Thoracic aorta (tissue), 2 donors: ENCODE data around the gene KRTAP4-2. TPM values are rescaled to one million over a fixed set of nuclear protein-coding genes. Genes with fewer than 3 reads are reported as not detected.

Source experiments
- ATAC-seq: fragments of 150-250 bp; one replicate; pipeline ENCODE4 v1.8.0; 2017; ENCODE audit warnings: low read depth; ENCODE audit not compliant: insufficient number of reproducible peaks, low FRiP score
- DNase-seq: peaks from one replicate; pipeline ENCODE4 v3.0.0-alpha.2; 2020; ENCODE audit warnings: low spot score
- H3K27ac ChIP-seq, 2 donors: fragments of 200-600 bp; sonication (generic); 1 replicate in 1 of 2; 2 replicates in 1 of 2; pipeline ENCODE4 v1.5.1; 2016; ENCODE audit warnings: mild to moderate bottlenecking in 2 of 2, moderate library complexity in 2 of 2
- H3K27me3 ChIP-seq: fragments of 200-600 bp; sonication (generic); replicated peaks from 2 replicates; pipeline ENCODE4 v1.6.0; 2016; ENCODE audit warnings: mild to moderate bottlenecking; ENCODE audit not compliant: insufficient read depth
- H3K36me3 ChIP-seq: fragments of 200-600 bp; sonication (generic); one replicate; pipeline ENCODE4 v1.5.1; 2016
- H3K4me1 ChIP-seq, 2 donors: fragments of 200-600 bp; sonication (generic); 1 replicate in 1 of 2; 2 replicates in 1 of 2; pipeline versions ENCODE4 v1.5.1 to v1.6.0; 2016; ENCODE audit warnings: low read depth in 2 of 2, mild to moderate bottlenecking in 1 of 2; ENCODE audit not compliant: control insufficient read depth in 1 of 2
- H3K4me3 ChIP-seq: fragments of 200-600 bp; sonication (generic); 2 replicates; pipeline ENCODE4 v1.5.1; 2016; ENCODE audit warnings: mild to moderate bottlenecking
- H3K9me3 ChIP-seq: fragments of 200-600 bp; sonication (generic); 2 replicates; pipeline ENCODE4 v1.5.1; 2016
- CTCF ChIP-seq: fragments of 200-600 bp; sonication (generic); IDR thresholded peaks from one replicate; pipeline ENCODE4 v1.5.1; 2019; ENCODE audit warnings: antibody characterized with exemption
- total RNA-seq, 2 donors: library from RNA; depleted of rRNA; stranded (reverse); fragments of >200 nt; gene quantifications; one replicate each; pipeline versions ENCODE4 v1.1.0 to v1.2.3, GENCODE V29; 2016

The KRTAP4-2 gene
- total RNA-seq, 2 donors from 2014 or later, result not detected

GRCh38 chr17:41176744-41177387 is 1.2 kb downstream of the KRTAP4-2 start:
- Histone ChIP-seq H3K36me3 (no peaks in the 10 kb centered on the region), H3K4me1 (peaks cover 0 to 14% of the 10 kb centered on the region in 2 donors), H3K9me3 (no peaks in the 10 kb centered on the region), H3K27ac (no peak overlapping the region), H3K27me3 (no peaks in the 10 kb centered on the region), H3K4me3 (no peak overlapping the region)
- no peak for TF ChIP-seq CTCF
- no peak for ATAC-seq
- no peak for DNase-seq

DNA sequence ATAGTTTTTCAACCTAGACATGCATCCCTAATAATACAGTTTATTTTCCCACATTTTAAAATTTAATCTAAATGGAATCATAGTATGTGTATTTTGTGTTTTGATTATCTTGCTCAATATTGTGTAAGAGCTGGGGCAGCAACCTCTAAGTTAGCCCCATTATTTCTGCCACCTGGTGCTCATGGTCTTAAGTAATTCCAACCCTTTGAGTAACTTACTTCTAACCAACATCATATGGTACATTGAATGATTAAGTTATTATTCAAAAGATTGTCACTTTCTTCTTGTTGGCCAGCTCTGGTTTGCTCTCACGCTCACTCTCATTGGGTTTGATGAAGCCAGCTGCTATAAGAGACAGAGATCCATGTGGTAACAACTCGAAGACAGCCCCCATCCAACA is 6.1 kb downstream of the KRTAP4-2 start:
- no peaks in the 10 kb centered on the region for H3K27me3 ChIP-seq
- H3K4me3 ChIP-seq, result no peak overlapping the region
- ATAC-seq, result no peak
- DNase-seq, result no peak
- H3K27ac ChIP-seq, result no peak overlapping the region
- no peaks in the 10 kb centered on the region for H3K4me1 ChIP-seq
- no peak for TF ChIP-seq CTCF
- H3K9me3 ChIP-seq, result no peaks in the 10 kb centered on the region
- no peaks in the 10 kb centered on the region for H3K36me3 ChIP-seq

DNA sequence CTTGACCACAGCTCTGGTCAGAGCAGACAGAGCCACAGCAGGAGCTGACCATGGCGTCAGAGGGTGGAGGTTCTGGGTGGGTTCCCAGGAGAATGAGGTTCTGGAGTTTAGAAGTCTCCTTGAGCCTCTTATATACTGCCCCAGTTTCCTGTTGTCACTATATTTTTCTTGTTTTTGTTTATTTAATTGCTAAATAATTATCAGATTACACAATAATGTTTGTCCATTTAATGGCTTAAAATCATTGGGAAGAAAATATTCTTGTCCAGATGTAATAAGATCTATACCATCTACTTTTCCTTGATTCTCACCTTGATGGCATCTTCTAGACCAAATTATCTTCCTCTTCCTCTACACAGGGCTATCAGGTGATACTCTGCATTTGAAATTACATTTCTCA is 9.9 kb downstream of the KRTAP4-2 start, which contains the start of gene KRTAP4-3:
Gene KRTAP4-3 (minus strand): TSS at position 101 of the 400 bp plus-strand sequence. CDS start 49 bp downstream, at position 52.
- H3K4me3 ChIP-seq, result no peak within 1 kb of the TSS
- H3K27ac ChIP-seq, result no peak within 1 kb of the TSS
- no peaks in the 10 kb centered on the region for H3K36me3 ChIP-seq
- TF ChIP-seq CTCF, result no peak
- ATAC-seq (no peak), DNase-seq (no peak)
- no peaks in the 10 kb centered on the region for H3K27me3 ChIP-seq
- no peaks in the 10 kb centered on the region for H3K9me3 ChIP-seq
- H3K4me1 ChIP-seq, result no peaks in the 10 kb centered on the region

DNA sequence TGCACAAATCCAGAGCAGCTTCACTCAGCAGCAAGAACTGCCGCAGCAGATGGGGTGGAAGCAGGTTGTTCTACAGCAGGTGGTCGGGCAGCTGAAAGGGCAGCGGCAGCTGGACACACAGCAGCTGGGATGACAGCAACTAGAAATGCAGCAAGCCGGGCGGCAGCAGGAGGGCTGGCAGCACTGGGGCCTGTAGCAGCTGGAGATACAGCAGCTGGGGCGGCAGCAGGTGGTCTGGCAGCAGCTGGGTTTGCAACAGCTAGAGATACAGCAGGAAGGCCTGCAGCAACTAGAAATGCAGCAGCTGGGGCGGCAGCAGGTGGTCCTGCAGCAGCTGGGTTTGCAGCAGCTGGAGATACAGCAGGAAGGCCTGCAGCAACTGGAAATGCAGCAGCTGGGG is 10.5 kb downstream of the KRTAP4-2 start:
- Histone ChIP-seq H3K27me3 (no peaks in the 10 kb centered on the region), H3K27ac (no peak overlapping the region), H3K4me3 (no peak overlapping the region), H3K4me1 (no peaks in the 10 kb centered on the region), H3K36me3 (no peaks in the 10 kb centered on the region), H3K9me3 (no peaks in the 10 kb centered on the region)
- DNase-seq (no peak), ATAC-seq (no peak)
- TF ChIP-seq CTCF, result no peak

GRCh38 chr17:41163828-41164227 is 14.2 kb downstream of the KRTAP4-2 start:
- H3K9me3 ChIP-seq, result no peaks in the 10 kb centered on the region
- no peaks in the 10 kb centered on the region for H3K4me1 ChIP-seq
- no peak for DNase-seq
- ATAC-seq, result no peak
- no peaks in the 10 kb centered on the region for H3K27me3 ChIP-seq
- no peak overlapping the region for H3K27ac ChIP-seq
- TF ChIP-seq CTCF, result no peak
- H3K36me3 ChIP-seq, result no peaks in the 10 kb centered on the region
- no peak overlapping the region for H3K4me3 ChIP-seq
